Large intestine (tissue), 3 donors: ENCODE measurements around the gene KCNK7. TPM values are rescaled to one million over a fixed set of nuclear protein-coding genes. Genes with fewer than 3 reads are reported as not detected.
A peak's percentile ranks its signal among the peaks of the same experiment; 100 is the strongest.

Source experiments
- DNase-seq, 2 donors: peaks; one replicate each; pipeline versions ENCODE4 v3.0.0 to v3.0.0-alpha.2; 2013
- H3K27ac ChIP-seq: one replicate; pipeline ENCODE4 v1.5.1; 2013; ENCODE audit warnings: low read length
- H3K27me3 ChIP-seq: 2 replicates; pipeline ENCODE4 v1.6.1; 2013; ENCODE audit warnings: low read length; ENCODE audit not compliant: control insufficient read depth, insufficient read depth
- H3K36me3 ChIP-seq: 2 replicates; pipeline ENCODE4 v1.6.1; 2013; ENCODE audit warnings: low read length; ENCODE audit not compliant: control insufficient read depth, insufficient read depth
- H3K4me1 ChIP-seq: one replicate; pipeline ENCODE4 v1.6.1; 2013; ENCODE audit warnings: low read length; ENCODE audit not compliant: control insufficient read depth, insufficient read depth
- H3K4me3 ChIP-seq: one replicate; pipeline ENCODE4 v1.5.1; 2013; ENCODE audit warnings: low read length
- H3K9me3 ChIP-seq: one replicate; pipeline ENCODE4 v1.6.1; 2013; ENCODE audit warnings: mild to moderate bottlenecking, low read depth, low read length, moderate library complexity; ENCODE audit not compliant: control insufficient read depth
- WGBS: methylation state at CpG from one replicate; pipeline ENCODE4 v1.1.5; 2013; ENCODE audit warnings: low lambda C conversion rate; ENCODE audit not compliant: insufficient coverage; 5-methylcytosine and 5-hydroxymethylcytosine counted together
- polyA plus RNA-seq: library from polyadenylated mRNA; unstranded; fragments of 120-200 nt; gene quantifications from one replicate; pipeline ENCODE4 v1.2.1, GENCODE V29; 2013

KCNK7 gene
- polyA plus RNA-seq, 1 donor, result 0.49 TPM

DNA sequence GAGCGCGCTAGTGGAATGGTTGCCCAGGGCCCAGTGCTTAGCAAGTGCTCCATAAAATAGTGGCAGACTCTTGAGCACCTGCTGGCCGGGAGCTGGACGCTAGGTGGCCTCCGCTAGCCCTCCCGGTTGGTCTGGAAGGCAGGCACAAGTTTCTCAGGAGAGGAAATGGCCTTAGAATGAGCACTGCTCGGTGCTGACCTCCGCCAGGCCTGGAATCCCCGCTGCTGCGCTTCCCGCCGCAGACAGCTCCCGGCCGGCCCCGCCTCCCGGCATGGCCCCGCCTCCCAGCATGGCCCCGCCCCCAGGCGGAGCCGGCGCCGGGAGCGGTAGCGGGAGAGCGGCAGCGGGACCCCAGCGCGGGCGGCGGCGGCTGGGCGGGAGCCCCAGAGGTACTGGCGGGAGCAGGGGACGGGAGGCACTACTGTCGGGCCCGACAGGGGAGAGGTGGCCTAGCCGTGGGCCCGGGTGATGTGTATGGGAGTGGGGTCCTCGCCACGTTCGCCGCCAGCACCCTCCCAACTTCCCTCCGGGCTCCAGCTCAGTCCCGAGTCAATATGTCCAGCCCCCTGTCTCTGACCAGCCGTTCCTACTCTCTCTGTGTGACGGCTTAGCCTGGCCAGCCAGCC is 42.3 kb upstream of the KCNK7 start, which contains the start of gene SIPA1:
SIPA1 (plus strand) TSS at position 308 of the 626 bp plus-strand sequence. CDS start 2,821 bp downstream, outside the sequence.
- Histone ChIP-seq H3K4me1 (peaks cover 20% of the 10 kb centered on the region), H3K27me3 (peaks cover 9% of the 10 kb centered on the region), H3K4me3 (peak within 1 kb of the TSS; percentile 74), H3K27ac (peak within 1 kb of the TSS; percentile 67), H3K36me3 (peaks cover 45% of the 10 kb centered on the region), H3K9me3 (peaks cover 5% of the 10 kb centered on the region)
- DNase-seq, result peak; percentile 60 to 76
- no CpG with 5 or more reads among the region's 46 CpGs for WGBS

DNA sequence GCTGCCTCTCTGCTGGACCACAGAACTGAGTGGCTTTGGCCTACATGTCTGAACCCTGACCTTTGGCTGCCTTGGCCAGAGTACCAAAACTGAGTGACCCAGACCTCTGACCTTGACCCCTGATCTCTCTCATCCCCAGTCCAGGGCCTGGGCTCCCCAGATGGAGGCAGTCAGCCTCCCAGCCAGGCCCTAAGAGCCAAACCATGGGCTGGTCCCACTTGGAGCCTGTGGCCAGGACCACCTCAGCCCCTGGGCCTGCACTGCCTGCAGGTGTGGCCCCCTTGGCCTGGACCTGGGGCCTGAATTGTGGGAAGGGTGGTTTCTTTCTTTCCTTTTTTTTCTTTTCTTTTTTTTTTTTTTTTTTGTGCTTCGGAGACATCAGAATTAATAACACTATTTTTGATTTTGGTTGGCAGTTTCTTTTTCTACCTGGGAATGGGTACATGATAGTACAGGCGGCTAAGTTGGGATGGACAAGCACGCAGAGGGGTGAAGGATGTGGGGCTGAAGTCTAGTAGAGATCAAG is 41.5 kb upstream of the KCNK7 start:
- peaks cover 47% of the 10 kb centered on the region for H3K36me3 ChIP-seq
- H3K27ac ChIP-seq, result no peak overlapping the region
- H3K4me1 ChIP-seq, result peaks cover 15% of the 10 kb centered on the region
- peaks cover 5% of the 10 kb centered on the region for H3K27me3 ChIP-seq
- no peak overlapping the region for H3K4me3 ChIP-seq
- no CpG with 5 or more reads among the region's 3 CpGs for WGBS
- H3K9me3 ChIP-seq, result peaks cover 1% of the 10 kb centered on the region
- DNase-seq, result no peak

GRCh38 chr11:65636108-65637031 is 40.8 kb upstream of the KCNK7 start:
- Histone ChIP-seq H3K36me3 (peaks cover 51% of the 10 kb centered on the region), H3K4me1 (peaks cover 12% of the 10 kb centered on the region)

GRCh38 chr11:65634905-65635731 is 39.5 kb upstream of the KCNK7 start:
- WGBS, result no CpG with 5 or more reads among the region's 46 CpGs
- Histone ChIP-seq H3K9me3 (no peaks in the 10 kb centered on the region), H3K4me3 (no peak overlapping the region), H3K27me3 (no peaks in the 10 kb centered on the region), H3K27ac (no peak overlapping the region), H3K36me3 (peaks cover 61% of the 10 kb centered on the region), H3K4me1 (peaks cover 12% of the 10 kb centered on the region)
- no peak for DNase-seq

More at GRCh38 chr11:65636108-65637031, 40.8 kb upstream of the KCNK7 start:
- H3K27me3 ChIP-seq, result no peaks in the 10 kb centered on the region
- no peak overlapping the region for H3K27ac ChIP-seq
- no CpG with 5 or more reads among the region's 28 CpGs for WGBS
- H3K9me3 ChIP-seq, result no peaks in the 10 kb centered on the region
- no peak for DNase-seq
- H3K4me3 ChIP-seq, result no peak overlapping the region

- Histone ChIP-seq H3K4me3 (no peak overlapping the region), H3K4me1 (peaks cover 12% of the 10 kb centered on the region), H3K36me3 (peaks cover 68% of the 10 kb centered on the region), H3K9me3 (no peaks in the 10 kb centered on the region), H3K27me3 (no peaks in the 10 kb centered on the region), H3K27ac (no peak overlapping the region)
- no peak for DNase-seq
- WGBS, result no CpG with 5 or more reads among the region's 11 CpGs
Measured at GRCh38 chr11:65634440-65634839, 38.8 kb upstream of the KCNK7 start.

DNA sequence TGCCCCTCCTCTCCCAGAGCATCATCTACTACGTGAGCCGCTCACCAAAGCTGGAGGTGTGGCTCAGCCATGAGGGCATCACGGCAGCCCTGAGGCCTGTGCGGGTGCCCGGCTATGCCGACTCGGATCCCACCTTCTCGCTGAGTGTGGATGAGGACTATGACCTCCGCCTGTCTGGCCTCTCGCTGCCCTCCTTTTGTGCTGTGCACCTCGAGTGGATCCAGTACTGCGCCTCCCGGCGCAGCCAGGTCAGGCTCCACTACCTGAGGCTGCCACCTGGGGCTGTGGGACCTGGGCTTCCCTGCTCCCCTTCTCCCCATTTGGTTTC is 38.5 kb upstream of the KCNK7 start:
- Histone ChIP-seq H3K4me1 (peaks cover 12% of the 10 kb centered on the region), H3K4me3 (no peak overlapping the region), H3K27ac (no peak overlapping the region), H3K27me3 (no peaks in the 10 kb centered on the region), H3K36me3 (peaks cover 72% of the 10 kb centered on the region), H3K9me3 (no peaks in the 10 kb centered on the region)
- WGBS, result no CpG with 5 or more reads among the region's 14 CpGs
- no peak for DNase-seq

DNA sequence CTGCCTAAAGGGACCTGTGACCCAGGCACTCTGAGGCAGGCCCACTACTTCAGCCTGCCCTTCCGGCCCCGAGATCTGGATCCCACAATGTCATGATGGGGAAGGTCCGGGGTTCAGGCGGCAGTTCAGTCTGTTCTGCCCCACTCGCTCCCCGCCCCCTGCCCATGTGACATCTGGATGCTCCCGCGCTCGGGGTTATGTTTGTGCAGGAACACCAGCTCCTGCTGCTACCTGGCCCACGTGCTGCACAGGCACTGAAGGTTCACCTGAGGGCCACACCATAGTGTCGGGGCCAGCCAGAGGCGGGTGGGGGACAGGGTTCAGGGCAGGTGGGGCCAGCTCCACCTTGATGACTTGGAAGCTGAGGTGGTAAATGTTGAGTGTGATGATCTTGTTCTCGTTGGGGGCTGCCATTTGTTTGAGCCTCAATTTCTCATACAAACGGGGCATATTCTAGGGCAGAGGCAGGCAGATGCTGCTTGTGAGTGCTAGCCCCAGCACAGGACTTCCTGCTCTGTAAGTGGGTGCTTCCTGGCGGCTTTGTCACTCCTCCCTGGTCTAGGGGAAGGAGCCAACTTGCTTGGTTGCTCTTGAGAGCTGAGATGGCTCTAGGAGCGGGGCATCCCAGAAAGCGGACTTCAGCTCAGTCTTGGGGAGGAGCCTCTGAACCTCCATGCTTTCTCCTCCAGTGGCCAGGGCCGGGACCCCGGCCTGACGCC is 37.9 kb upstream of the KCNK7 start:
- Histone ChIP-seq H3K27me3 (no peaks in the 10 kb centered on the region), H3K27ac (no peak overlapping the region), H3K4me1 (peaks cover 10% of the 10 kb centered on the region), H3K9me3 (no peaks in the 10 kb centered on the region), H3K4me3 (no peak overlapping the region), H3K36me3 (peaks cover 77% of the 10 kb centered on the region)
- no CpG with 5 or more reads among the region's 20 CpGs for WGBS
- DNase-seq, result no peak

DNA sequence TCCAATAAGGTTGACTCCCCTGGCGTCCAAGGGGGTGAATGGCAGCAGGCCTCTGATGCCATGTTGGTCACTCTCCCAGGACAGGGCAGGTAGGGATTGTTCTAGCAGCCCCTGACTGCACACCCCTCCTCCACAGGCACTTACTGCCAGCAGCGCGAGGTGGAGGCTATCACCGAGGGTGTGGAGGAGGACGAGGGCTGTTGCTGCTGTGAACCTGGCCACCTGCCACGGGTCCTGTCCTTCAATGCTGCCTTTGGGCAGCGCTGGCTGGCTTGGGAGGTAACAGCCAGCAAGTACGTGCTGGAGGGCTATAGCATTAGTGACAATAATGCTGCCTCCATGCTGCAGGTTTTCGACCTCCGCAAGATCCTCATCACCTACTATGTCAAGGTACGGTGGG is 34.6 kb upstream of the KCNK7 start:
- Histone ChIP-seq H3K27me3 (no peaks in the 10 kb centered on the region), H3K4me1 (no peaks in the 10 kb centered on the region), H3K27ac (no peak overlapping the region), H3K9me3 (no peaks in the 10 kb centered on the region), H3K36me3 (peaks cover 89% of the 10 kb centered on the region), H3K4me3 (no peak overlapping the region)
- no peak for DNase-seq
- 100% methylated on average over 1 of the region's 11 CpGs for WGBS

DNA sequence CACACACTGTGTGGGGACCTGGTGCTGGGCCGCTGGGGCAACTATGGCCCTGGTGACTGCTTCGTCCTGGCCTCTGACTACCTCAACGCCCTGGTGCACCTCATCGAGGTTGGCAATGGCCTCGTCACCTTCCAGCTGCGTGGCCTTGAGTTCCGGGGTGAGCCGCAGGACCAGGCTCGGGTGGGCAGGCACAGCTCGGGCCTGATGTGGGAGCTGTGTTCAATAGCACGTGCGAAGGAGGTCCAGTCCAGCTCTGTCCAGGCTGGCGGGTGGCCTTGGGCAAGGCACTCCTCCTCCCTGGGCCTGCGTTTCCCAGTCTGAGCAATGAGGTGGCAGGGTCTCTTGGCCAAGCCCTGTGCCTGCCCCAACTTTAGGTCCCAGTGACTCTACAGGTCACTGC is 34.0 kb upstream of the KCNK7 start:
- DNase-seq, result no peak
- no peak overlapping the region for H3K27ac ChIP-seq
- H3K4me1 ChIP-seq, result no peaks in the 10 kb centered on the region
- no peak overlapping the region for H3K4me3 ChIP-seq
- H3K36me3 ChIP-seq, result peaks cover 89% of the 10 kb centered on the region
- no peaks in the 10 kb centered on the region for H3K27me3 ChIP-seq
- WGBS, result no CpG with 5 or more reads among the region's 14 CpGs
- H3K9me3 ChIP-seq, result no peaks in the 10 kb centered on the region
